GM19239 (cell line): ENCODE measurements around the gene HOXD12.

ENCODE experiments used
- DNase-seq: peaks from one replicate; pipeline ENCODE4 v3.0.0; 2011; ENCODE audit warnings: low spot score; ENCODE audit not compliant: insufficient read length
- FAIRE-seq: peaks from 2 replicates; lab custom pipeline; 2011; peaks lifted over from hg19 to GRCh38; lab: Jason Lieb, UNC

HOXD12 gene, protein sequence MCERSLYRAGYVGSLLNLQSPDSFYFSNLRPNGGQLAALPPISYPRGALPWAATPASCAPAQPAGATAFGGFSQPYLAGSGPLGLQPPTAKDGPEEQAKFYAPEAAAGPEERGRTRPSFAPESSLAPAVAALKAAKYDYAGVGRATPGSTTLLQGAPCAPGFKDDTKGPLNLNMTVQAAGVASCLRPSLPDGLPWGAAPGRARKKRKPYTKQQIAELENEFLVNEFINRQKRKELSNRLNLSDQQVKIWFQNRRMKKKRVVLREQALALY

DNA sequence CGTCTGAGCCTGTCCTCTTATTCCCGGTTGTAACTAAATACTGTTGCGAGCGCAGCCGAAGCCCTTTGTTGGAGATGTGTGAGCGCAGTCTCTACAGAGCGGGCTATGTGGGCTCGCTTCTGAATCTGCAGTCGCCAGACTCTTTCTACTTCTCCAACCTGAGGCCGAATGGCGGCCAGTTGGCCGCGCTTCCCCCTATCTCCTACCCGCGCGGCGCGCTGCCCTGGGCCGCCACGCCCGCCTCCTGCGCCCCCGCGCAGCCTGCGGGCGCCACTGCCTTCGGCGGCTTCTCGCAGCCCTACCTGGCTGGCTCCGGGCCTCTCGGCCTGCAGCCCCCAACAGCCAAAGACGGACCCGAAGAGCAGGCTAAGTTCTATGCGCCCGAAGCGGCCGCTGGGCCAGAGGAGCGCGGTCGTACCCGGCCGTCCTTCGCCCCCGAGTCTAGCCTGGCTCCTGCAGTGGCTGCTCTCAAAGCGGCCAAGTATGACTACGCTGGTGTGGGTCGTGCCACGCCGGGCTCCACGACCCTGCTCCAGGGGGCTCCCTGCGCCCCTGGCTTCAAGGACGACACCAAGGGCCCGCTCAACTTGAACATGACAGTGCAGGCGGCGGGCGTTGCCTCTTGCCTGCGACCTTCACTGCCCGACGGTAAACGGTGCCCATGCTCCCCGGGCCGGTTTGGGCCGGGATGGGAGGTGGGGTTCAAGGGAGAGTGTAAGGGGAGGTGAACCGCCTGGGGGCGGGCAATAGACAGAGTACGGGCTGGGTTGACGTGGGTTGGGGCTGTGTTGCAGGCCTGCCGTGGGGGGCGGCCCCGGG lies at the start of gene HOXD12:
TSS of gene HOXD12 (plus strand) at position 68 of the 819 bp plus-strand sequence. CDS start at position 75, 7 bp downstream.
- FAIRE-seq (no peak), DNase-seq (no peak)

DNA sequence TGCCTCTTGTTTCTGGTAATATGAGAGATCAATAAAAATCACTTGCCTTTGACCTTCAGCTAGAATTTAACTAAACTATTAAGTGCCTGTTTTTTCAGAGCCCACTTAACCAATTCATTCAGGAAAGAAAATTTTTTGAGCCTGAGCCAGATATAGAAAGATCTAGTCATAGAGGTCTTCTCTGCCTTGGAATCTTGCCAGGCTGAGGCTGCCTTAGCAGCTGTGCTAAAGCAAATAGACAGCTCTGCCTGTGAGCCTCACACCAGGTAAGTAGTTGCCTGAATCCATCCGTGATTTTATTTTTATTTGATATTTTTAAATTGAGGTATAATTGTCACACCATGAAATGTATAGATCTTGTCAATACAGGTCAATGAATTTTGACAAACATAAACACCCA lies 43.2 kb upstream of the HOXD12 start:
- FAIRE-seq: no peak

DNA sequence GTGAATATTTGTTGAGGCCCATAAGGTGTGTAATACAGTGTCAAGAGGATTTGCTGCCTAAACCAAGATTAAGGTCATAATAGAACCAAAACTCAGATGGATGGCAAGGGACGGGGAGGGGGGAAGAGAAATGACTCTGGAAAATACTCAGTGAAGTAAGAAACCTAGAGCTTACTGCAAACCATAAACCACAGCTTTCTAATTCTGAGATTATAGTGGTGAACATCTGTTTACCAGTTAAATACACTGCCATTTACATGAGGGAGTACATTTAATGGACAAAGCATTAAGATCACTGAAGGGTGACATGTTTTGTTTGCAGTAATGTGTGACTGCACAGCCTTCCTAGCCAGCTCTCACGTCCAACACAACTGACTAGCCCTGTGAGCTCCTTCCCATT lies 35.6 kb upstream of the HOXD12 start:
- FAIRE-seq (no peak), DNase-seq (no peak)

More for the DNA sequence above, 43.2 kb upstream of the HOXD12 start:
- DNase-seq: no peak

DNA sequence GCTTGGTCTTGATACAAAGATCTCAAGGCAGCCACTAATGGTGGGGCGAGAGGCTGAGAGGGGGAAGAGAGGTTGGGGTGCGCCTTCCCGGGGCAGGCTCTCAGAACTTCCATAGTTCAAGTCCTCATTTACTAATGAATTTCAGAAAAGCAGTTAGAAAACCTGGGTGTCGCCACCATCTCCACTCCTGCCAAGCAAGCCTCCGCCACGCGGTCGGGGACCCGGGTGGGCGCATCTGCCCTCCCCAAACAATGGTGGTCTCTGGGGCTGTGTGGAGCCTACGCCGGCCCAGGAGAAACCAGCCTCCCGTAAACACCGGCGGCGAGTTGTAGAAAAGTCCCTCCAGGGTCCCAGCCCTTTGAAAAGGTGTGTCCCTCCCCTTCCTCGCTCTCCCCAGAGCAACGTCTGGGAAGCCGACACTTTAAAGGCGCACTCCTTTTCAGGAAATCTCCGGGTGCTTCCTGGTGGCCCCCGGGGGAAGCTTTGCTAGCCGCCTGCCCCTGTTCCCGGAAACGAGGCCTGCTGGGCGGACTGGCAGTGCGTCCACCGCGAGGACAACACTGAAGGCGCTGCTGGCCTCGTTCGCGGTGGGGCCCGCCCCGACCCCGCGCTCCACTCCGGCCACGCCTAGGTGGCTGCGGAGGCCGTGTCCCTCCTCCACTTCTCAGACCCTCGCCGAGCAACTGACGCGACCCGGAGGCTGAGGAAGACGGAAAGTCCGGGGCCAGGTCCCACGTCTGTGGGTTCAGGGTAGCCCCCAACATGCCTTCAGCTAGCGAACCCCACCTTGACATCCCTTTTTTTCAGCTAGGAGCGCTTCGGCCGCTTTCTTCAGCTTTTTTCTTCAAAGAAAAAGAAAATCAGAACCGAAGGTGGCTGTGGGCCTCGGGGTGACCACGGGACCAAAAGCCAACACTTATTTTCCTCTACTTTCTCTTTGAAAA lies 32.7 kb upstream of the HOXD12 start:
- no peak for FAIRE-seq

DNA sequence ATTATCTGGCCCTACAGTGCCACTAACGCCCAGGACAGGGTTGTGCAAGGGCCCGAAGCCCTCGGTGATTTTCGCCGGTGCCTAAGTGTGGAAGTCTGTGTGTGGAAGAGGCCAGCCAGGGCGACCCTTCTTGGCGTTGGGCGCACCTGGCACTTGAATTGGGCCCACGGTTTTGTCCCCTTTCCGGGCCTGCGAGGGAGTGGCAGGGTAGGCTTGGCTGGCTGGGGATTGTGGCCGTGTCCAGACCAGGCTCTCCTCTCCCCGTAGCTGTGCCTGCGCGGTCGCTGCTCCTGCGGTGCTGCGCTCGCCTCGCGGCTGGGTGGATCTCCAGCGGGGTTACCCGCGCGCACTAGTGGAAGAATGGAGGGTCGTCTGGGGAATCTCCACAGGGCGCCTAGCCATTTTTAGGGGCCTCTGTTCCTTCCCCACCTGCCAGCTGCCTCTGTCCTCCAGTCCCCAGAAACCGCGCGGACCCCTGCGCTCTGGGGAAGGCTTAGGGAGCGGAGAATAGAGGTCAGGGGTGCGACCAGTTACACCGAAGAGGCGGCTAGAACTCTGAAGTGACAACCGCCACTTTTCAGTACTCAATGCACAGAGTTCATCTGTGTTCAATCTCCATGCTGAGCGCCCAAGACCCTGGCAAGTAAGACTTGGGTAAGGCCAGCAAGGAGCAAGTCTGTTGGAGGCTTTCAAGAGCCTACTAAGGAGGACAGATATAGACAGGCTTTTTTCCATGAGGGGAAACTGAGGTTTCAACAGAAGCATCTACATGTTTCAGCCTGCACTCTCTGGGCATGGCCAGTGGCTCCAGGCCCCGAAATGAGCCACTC lies 31.8 kb upstream of the HOXD12 start:
- DNase-seq: no peak
- FAIRE-seq: no peak

More for the DNA sequence above, 32.7 kb upstream of the HOXD12 start:
- DNase-seq: no peak

DNA sequence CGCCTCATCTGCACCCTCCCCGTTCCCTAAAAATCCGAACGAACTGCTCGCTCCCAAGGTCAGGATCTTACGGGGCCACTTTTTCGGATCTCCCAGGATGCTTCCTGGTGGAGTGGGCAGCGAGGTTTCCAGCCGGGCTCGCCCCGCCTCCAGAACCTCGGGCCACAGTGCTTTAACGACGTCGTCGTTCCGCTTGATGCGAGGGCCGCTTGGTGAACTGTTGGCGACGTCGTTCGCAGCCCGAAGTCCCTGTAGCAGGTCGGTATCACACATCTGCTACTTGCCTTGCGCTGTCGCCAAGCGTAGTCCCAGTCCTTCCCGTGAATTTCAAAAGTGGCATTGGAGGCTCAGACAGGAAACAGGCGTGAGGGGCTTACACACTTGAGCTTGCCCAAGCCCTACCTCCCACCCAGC lies 31.2 kb upstream of the HOXD12 start:
- FAIRE-seq (no peak), DNase-seq (no peak)

DNA sequence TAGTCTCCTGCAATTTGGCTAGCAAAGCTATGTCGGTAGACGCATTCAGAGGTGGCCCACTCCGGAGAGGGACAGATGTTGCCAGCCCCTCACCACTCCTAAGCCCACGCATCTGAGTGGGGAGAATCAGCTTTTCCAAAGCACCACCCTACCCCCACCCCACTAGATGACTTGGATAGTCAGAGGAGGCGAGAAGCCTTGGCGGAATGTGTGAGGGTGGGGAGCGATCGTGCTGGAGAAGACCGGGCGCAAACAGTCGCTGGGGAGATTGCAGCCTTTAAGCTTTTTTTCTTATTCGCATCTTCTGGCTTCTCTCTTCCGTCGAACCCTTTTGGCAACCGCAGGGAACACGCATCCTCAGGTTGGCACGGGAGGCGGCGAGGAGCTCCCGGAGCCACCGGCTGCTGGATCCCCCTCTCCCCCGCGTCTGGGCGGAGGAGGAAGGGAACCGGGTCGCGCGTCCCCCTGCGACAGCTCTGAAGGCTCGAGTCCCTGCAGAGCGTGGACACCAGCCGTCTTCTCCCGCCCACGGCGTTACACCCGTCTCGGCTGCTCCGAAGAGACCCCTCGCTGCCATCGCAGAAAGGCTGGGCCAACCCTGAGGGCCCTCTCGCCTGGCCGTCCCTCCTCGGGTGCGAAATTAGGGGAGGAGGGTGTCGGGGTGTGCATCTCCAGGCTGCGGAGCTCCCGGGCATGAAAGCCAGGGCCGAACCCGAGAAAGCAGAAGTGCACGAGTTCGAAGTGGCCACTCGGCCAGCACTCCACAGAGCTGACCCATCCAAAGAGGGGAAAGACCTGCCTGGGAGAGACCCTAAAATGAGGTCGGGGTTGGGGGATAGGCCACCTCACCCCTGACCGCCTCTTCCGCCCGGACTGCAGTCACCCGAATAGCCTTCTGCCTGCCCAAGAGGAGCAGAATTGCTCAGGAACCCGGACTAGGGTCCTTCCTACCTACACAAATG lies 28.0 kb upstream of the HOXD12 start:
- DNase-seq: no peak
- FAIRE-seq: no peak

DNA sequence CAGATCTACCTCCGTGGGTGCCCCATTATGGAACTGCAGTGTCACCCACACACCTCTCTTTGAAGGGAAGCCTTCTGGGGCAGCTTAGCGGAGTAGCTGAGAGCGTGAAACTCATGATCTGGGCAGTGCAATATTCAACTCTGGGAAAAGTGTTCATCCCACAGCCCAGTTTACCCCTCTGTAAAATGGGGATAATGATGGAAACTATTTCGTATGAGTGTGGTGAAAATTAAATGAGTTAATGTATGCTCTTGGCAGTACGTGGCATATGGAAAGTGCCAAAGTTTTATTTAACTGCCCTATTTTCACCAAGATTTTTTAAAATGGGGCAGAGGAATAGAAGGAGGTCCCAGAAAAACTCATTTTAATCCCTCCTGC lies 27.3 kb upstream of the HOXD12 start:
- DNase-seq (no peak), FAIRE-seq (no peak)

DNA sequence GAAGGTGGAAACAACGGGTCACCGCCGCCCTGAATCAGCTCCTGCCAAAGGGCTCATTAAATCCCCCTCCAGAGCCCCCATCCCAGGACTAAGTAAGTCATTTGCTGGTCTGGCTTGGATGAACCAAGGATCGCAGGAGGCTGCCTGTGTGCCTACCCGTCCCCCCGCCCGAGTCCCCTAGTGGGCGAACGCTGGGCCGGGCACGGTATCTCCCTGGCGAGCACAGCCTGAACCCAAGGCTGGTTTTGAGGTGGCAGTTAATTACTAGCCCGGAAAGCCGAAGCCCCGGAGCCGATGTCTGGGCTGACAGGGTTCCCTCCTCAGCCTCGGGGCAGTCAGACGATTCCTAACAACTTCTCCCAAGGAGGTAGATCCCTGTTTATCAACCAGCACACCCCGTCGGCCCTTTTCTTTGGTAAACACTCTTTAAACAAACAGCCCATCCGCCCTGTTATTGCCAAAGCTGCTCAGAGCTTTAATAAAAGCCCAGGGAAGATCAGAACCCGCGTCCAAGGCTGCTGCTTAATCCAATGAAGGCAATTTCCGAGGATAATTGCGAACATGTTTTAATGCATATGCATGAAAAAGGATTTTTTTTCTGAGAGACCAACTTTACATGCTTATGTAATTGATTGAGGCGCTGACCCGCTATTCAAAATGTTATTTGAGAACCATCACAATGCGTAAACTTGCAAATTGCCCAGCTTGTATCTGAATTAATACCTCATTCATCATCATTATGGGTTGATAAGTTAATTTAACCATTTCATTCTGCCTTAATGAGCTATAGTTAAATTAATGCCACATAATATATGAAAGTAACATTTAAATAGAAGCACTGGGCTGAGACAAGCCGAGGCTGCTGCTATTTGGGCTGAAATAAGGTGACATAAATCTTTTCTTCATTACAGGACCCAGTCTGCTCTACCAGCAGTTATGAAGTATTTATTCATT lies 26.4 kb upstream of the HOXD12 start:
- FAIRE-seq (no peak), DNase-seq (no peak)

DNA sequence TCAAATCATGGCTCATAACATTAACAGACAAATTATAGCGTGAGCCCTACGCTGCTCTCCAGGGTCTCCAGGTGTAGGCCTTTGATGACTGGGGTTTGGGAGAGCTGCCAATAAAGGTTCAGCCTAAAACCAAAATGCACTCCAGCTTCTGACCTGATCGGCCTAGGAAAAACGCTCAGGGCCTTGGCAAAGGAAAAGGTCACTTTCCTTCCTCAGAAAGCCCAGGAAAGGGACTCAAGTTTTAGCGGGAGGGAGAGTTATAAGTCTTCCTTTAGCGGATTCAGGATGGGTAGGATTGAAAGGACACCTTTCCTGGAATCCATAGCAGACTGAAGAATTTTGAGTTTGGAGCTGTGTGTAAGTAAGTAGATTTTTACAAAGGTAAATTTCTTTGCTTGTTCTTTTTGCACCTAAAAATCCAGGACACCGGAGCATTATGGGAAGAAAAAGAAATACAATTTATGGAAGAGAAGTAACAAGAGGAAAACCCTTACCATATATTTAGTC lies 24.6 kb upstream of the HOXD12 start:
- no peak for FAIRE-seq

DNA sequence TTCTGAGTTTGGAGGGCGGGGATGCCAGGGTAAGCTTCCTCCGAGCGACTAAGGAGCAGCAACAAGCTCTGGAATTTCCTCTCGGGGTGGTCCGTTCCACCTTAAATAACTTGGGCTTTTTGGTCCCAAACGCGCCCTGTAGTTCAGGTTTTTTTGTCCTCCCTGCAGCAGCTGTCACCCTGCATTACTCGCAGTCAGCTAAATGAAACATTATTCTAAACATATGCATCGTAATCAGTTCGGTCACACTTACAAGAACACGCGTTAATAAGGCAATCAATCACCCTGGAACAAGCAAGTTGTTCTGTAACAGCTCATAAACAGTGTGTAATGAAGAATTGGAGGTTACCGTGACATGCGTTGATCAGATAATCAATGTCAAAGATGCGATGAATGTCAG lies 24.1 kb upstream of the HOXD12 start:
- no peak for DNase-seq

More for the DNA sequence above, 24.6 kb upstream of the HOXD12 start:
- DNase-seq: no peak

DNA sequence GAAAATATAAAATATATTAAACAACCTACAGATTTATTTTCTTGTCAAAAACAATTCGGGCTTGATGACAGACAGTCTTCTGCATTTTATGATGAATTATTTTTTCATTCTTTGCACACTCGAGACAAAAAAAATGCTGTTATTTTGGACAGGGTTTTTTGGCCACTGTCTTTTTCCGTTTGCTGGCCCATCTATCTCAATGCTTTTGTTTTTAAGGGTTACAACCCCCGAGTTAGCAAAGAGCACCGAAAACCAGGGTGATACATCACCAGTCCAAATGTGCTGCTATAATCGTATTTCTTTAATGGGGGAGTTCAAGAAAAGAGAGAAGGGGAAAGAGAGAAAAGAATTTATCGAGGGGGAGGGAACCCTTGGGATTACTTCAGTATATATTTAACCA lies 23.5 kb upstream of the HOXD12 start:
- DNase-seq (no peak), FAIRE-seq (no peak)

More for the DNA sequence above, 24.1 kb upstream of the HOXD12 start:
- no peak for FAIRE-seq

DNA sequence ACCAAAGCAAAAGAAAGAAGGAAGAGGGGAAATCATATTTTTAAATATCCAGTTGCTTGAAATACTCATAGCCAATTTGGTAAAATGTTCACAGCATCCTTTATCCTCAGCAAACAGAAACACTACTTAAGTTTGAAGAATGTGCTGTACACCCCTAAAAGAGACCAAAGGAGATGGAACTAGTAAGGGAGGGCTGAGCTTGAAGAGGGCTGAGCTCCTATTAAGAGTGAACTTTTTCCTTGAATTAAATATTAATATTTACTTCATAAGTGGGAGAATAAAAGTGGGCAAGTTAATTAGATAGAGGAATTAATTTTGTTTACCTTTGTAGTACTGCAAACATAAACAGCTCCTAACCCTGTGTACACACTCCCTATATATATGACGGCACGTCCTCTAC lies 22.8 kb upstream of the HOXD12 start:
- FAIRE-seq (no peak), DNase-seq (no peak)

DNA sequence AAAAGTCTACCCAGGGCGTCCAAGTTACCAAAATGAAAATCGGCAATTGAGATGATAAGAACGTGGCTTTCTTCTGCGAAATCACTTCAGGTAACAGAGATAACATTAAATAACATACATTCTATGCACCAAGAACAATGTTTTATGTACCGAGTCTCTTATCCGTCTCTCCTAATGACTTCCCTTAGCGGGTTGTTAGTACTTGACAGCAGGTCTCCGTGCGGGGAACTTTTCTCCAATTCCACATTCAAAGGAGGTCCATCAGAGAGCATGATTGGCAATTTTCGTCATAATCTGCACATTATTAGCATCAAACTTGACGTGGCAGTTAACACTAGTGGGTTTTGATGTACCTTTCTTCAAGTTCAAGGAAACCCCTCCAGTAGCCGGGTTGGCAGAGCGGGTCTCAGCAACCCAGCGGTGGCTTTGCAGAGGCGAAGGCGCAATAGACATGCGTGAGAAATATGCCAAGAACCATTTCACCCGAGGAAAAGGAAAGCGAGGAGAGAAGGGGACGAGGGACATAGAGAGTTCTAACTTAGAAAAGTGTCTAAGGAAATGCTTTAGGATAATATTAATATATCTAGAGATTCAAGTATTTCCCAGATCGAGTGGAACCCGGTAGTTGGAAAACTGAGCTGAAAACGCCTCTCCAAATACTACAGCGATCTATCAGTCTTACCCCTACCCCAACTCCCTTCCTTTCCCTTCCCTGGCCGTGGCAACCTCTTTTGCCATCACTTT lies 20.9 kb upstream of the HOXD12 start:
- DNase-seq (no peak), FAIRE-seq (no peak)

DNA sequence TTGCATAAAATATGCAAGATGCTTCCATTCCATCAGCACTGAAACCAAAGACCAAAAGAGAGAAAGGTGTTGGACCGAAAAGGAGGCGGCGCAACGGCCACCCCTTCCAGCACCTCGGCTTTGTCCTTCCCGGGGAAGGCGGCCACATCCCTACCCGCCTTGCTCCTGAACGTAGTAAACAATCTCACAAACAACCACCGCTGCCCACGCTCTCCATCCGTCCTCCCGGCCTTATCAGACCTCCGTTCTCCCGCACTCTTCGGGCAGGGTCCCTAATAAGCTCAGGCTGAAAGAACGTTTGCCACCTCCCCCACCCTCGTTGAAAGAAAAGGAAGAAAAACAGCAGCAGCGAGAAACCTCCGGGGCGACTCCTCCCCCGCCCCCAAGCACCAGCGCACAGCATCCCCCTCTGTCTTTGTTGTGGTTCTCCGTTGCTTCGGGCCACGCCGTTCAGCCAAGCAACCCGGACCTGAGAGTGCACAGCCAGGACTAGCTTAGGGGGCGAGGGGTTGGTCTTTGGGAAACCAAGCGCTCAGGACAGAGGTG lies 20.2 kb upstream of the HOXD12 start:
- FAIRE-seq (no peak), DNase-seq (no peak)

DNA sequence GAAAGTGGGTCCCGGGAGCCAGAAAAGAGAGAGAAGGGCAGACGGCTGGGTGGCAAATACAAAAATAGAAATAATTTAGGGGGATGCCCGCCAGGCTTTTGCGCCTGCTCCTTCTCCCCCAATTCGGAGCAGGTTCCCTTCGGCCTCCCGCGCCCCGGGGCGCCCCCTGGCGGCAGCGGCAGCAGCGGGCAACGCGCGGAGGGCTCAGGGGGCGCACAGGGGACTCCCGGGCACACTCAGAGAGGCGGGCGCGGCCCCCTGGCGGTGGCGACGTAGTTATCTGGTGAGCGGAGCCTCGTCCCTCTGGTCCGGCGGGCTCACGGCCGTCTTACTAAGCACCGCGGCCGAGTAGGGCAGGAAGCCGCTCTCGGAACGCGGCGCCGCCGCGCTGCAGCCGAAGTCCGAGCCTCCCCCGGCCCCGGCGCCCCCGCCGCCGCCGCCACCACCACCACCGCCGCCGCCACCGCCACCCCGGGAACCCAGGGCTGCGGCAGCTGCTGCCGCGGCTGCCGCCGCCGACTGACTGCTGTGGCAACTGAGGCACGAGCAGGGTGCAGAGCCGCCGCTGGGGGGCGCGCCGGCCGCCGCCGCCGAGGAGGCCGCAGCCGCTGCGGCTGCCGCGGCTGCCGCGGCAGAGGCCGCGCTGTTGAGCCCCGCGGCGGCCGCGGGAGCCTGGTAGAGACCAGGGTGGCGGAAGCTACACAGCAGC lies 19.6 kb upstream of the HOXD12 start:
- peak; percentile 69 for DNase-seq

More for the DNA sequence above, 19.6 kb upstream of the HOXD12 start:
- FAIRE-seq: no peak
